PFSK-1 (cell line): Measurements from ENCODE around the gene VPS35L.

Experiments
- POLR2AphosphoS5 ChIP-seq: IDR thresholded peaks from 2 replicates; pipeline ENCODE4 v1.6.1; 2012; ENCODE audit warnings: low read depth, mild to moderate bottlenecking, control low read depth, low read length, moderate library complexity
- SIN3A ChIP-seq: IDR thresholded peaks from 2 replicates; pipeline ENCODE4 v1.6.1; 2012; ENCODE audit warnings: mild to moderate bottlenecking, low read length, moderate library complexity, borderline replicate concordance; ENCODE audit not compliant: insufficient read depth
- TAF1 ChIP-seq: IDR thresholded peaks from 2 replicates; pipeline ENCODE4 v1.6.1; 2012; ENCODE audit warnings: low read length, control low read depth, borderline replicate concordance; ENCODE audit not compliant: insufficient read depth

- TF ChIP-seq POLR2AphosphoS5 (no peak), TAF1 (no peak), SIN3A (no peak)
These were observed 193.1 kb downstream of the VPS35L start for GRCh38 chr16:19748389-19749168.
